HepG2 (cell line): ENCODE measurements around the gene SEMA3F. TPM values are rescaled to one million over a fixed set of nuclear protein-coding genes. Genes with fewer than 3 reads are reported as not detected.
A peak's percentile ranks its signal among the peaks of the same experiment; 100 is the strongest.

Experiments
- MXI1 ChIP-seq: IDR thresholded peaks from 3 replicates; pipeline ENCODE4 v1.6.1; 2012; ENCODE audit warnings: low read depth, low read length, inconsistent platforms, borderline replicate concordance
- polyA plus RNA-seq, 8 experiments: library from polyadenylated mRNA; depleted of rRNA in 3 of 8; stranded (reverse) in 7 of 8; unstranded in 1 of 8; fragments of >200 nt; fragmentation: Illumina TruSeq in 4 of 8; extraction: Trizol in 4 of 8; gene quantifications; 2 replicates each; pipeline versions ENCODE4 v1.2.1 to v1.2.3, GENCODE V29; 2011 to 2016; ENCODE audit warnings: low read depth in 4 of 8, missing spikeins in 1 of 8, mixed read lengths in 1 of 8; ENCODE audit not compliant: insufficient read depth in 1 of 8
- total RNA-seq, 5 experiments: library from RNA; depleted of rRNA; stranded (reverse); fragments of >200 nt; fragmentation: Illumina TruSeq; extraction: Trizol; gene quantifications; 2 replicates each; pipeline ENCODE4 v1.2.3, GENCODE V29; 2016; ENCODE audit warnings: low read depth in 1 of 5
- TF ChIP-seq, protein P1 (sequence below): IDR thresholded peaks from 2 replicates; pipeline ENCODE4 v1.6.1; 2016; ENCODE audit warnings: low read depth, missing genetic modification reagents, missing compliant biosample characterization
- TF ChIP-seq, protein P2 (sequence below): sonication (generic); formaldehyde crosslinking; IDR thresholded peaks from 2 replicates; pipeline ENCODE4 v1.9.0; 2021; ENCODE audit warnings: missing genetic modification reagents, borderline replicate concordance
- TF ChIP-seq, protein P3 (sequence below): sonication (generic); formaldehyde crosslinking; IDR thresholded peaks from 2 replicates; pipeline ENCODE4 v1.4.0; 2020; ENCODE audit warnings: missing genetic modification reagents
- TF ChIP-seq, protein P4 (sequence below): sonication (generic); formaldehyde crosslinking; conservative IDR thresholded peaks from 2 replicates; pipeline ENCODE4 v1.8.0; 2022; ENCODE audit warnings: low read depth, missing genetic modification reagents
- TF ChIP-seq, protein P5 (sequence below): sonication (generic); formaldehyde crosslinking; IDR thresholded peaks from one replicate; pipeline ENCODE4 v1.5.1; 2020; ENCODE audit warnings: mild to moderate bottlenecking, missing genetic modification reagents; ENCODE audit errors: not compliant biosample characterization

Gene SEMA3F
- total and polyA plus RNA-seq, 2 of the 13 experiments (the other 11 are each of a cell fraction or from before 2014, with no cell fraction given), result 7.6 to 17.2 TPM

DNA sequence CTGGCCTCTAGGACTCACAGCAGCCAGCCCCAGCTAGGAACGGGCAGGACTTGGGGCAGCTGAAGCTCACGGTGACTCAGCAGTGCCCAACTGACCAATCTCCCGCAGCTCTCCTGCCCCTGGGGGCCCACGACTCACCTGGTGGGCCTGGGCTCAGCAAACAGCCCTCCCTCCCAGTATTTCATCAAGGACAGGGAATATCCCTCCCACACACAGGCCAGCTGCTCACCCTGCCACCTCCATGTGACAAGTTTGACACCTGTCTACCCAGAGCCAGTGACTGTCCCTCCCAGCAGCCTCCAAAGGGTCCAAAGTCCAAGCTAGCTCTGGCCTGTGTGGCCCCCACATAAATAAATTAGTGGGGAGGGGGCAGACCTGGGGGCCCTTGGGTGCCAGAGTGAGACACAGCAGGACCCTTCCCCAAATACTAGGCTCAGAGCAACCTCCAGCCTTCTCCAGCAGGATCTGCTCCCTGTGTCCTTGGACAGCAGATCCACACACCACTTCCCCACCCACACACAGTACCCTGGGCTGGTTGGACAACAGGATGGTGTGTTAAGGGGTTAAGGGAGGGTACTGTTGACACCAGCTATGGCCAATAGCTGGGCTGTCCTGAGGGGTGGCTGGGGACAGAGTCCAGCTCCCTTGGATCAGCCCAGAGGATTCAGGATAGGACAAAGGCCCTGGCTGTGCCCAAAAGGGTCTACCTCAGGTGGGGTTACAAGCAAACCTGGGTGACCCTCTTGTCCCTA lies 40.6 kb downstream of the SEMA3F start (continued):
- TF ChIP-seq, protein P1, sequence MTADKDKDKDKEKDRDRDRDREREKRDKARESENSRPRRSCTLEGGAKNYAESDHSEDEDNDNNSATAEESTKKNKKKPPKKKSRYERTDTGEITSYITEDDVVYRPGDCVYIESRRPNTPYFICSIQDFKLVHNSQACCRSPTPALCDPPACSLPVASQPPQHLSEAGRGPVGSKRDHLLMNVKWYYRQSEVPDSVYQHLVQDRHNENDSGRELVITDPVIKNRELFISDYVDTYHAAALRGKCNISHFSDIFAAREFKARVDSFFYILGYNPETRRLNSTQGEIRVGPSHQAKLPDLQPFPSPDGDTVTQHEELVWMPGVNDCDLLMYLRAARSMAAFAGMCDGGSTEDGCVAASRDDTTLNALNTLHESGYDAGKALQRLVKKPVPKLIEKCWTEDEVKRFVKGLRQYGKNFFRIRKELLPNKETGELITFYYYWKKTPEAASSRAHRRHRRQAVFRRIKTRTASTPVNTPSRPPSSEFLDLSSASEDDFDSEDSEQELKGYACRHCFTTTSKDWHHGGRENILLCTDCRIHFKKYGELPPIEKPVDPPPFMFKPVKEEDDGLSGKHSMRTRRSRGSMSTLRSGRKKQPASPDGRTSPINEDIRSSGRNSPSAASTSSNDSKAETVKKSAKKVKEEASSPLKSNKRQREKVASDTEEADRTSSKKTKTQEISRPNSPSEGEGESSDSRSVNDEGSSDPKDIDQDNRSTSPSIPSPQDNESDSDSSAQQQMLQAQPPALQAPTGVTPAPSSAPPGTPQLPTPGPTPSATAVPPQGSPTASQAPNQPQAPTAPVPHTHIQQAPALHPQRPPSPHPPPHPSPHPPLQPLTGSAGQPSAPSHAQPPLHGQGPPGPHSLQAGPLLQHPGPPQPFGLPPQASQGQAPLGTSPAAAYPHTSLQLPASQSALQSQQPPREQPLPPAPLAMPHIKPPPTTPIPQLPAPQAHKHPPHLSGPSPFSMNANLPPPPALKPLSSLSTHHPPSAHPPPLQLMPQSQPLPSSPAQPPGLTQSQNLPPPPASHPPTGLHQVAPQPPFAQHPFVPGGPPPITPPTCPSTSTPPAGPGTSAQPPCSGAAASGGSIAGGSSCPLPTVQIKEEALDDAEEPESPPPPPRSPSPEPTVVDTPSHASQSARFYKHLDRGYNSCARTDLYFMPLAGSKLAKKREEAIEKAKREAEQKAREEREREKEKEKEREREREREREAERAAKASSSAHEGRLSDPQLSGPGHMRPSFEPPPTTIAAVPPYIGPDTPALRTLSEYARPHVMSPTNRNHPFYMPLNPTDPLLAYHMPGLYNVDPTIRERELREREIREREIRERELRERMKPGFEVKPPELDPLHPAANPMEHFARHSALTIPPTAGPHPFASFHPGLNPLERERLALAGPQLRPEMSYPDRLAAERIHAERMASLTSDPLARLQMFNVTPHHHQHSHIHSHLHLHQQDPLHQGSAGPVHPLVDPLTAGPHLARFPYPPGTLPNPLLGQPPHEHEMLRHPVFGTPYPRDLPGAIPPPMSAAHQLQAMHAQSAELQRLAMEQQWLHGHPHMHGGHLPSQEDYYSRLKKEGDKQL, result peak; percentile 71; the same call in 1 of the 2 replicates
- TF ChIP-seq MXI1, result peak; percentile 76; the same call in 1 of the 3 replicates
- TF ChIP-seq, protein P2, sequence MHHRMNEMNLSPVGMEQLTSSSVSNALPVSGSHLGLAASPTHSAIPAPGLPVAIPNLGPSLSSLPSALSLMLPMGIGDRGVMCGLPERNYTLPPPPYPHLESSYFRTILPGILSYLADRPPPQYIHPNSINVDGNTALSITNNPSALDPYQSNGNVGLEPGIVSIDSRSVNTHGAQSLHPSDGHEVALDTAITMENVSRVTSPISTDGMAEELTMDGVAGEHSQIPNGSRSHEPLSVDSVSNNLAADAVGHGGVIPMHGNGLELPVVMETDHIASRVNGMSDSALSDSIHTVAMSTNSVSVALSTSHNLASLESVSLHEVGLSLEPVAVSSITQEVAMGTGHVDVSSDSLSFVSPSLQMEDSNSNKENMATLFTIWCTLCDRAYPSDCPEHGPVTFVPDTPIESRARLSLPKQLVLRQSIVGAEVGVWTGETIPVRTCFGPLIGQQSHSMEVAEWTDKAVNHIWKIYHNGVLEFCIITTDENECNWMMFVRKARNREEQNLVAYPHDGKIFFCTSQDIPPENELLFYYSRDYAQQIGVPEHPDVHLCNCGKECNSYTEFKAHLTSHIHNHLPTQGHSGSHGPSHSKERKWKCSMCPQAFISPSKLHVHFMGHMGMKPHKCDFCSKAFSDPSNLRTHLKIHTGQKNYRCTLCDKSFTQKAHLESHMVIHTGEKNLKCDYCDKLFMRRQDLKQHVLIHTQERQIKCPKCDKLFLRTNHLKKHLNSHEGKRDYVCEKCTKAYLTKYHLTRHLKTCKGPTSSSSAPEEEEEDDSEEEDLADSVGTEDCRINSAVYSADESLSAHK (CRISPR knock-in tag), result no peak
- TF ChIP-seq, protein P3, sequence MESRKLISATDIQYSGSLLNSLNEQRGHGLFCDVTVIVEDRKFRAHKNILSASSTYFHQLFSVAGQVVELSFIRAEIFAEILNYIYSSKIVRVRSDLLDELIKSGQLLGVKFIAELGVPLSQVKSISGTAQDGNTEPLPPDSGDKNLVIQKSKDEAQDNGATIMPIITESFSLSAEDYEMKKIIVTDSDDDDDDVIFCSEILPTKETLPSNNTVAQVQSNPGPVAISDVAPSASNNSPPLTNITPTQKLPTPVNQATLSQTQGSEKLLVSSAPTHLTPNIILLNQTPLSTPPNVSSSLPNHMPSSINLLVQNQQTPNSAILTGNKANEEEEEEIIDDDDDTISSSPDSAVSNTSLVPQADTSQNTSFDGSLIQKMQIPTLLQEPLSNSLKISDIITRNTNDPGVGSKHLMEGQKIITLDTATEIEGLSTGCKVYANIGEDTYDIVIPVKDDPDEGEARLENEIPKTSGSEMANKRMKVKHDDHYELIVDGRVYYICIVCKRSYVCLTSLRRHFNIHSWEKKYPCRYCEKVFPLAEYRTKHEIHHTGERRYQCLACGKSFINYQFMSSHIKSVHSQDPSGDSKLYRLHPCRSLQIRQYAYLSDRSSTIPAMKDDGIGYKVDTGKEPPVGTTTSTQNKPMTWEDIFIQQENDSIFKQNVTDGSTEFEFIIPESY (CRISPR knock-in tag), result 0 out of 2 replicates have a peak, but pooled peaks have one; percentile 2
- TF ChIP-seq, protein P4, sequence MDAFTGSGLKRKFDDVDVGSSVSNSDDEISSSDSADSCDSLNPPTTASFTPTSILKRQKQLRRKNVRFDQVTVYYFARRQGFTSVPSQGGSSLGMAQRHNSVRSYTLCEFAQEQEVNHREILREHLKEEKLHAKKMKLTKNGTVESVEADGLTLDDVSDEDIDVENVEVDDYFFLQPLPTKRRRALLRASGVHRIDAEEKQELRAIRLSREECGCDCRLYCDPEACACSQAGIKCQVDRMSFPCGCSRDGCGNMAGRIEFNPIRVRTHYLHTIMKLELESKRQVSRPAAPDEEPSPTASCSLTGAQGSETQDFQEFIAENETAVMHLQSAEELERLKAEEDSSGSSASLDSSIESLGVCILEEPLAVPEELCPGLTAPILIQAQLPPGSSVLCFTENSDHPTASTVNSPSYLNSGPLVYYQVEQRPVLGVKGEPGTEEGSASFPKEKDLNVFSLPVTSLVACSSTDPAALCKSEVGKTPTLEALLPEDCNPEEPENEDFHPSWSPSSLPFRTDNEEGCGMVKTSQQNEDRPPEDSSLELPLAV (CRISPR knock-in tag), result no peak
- TF ChIP-seq, protein P5, sequence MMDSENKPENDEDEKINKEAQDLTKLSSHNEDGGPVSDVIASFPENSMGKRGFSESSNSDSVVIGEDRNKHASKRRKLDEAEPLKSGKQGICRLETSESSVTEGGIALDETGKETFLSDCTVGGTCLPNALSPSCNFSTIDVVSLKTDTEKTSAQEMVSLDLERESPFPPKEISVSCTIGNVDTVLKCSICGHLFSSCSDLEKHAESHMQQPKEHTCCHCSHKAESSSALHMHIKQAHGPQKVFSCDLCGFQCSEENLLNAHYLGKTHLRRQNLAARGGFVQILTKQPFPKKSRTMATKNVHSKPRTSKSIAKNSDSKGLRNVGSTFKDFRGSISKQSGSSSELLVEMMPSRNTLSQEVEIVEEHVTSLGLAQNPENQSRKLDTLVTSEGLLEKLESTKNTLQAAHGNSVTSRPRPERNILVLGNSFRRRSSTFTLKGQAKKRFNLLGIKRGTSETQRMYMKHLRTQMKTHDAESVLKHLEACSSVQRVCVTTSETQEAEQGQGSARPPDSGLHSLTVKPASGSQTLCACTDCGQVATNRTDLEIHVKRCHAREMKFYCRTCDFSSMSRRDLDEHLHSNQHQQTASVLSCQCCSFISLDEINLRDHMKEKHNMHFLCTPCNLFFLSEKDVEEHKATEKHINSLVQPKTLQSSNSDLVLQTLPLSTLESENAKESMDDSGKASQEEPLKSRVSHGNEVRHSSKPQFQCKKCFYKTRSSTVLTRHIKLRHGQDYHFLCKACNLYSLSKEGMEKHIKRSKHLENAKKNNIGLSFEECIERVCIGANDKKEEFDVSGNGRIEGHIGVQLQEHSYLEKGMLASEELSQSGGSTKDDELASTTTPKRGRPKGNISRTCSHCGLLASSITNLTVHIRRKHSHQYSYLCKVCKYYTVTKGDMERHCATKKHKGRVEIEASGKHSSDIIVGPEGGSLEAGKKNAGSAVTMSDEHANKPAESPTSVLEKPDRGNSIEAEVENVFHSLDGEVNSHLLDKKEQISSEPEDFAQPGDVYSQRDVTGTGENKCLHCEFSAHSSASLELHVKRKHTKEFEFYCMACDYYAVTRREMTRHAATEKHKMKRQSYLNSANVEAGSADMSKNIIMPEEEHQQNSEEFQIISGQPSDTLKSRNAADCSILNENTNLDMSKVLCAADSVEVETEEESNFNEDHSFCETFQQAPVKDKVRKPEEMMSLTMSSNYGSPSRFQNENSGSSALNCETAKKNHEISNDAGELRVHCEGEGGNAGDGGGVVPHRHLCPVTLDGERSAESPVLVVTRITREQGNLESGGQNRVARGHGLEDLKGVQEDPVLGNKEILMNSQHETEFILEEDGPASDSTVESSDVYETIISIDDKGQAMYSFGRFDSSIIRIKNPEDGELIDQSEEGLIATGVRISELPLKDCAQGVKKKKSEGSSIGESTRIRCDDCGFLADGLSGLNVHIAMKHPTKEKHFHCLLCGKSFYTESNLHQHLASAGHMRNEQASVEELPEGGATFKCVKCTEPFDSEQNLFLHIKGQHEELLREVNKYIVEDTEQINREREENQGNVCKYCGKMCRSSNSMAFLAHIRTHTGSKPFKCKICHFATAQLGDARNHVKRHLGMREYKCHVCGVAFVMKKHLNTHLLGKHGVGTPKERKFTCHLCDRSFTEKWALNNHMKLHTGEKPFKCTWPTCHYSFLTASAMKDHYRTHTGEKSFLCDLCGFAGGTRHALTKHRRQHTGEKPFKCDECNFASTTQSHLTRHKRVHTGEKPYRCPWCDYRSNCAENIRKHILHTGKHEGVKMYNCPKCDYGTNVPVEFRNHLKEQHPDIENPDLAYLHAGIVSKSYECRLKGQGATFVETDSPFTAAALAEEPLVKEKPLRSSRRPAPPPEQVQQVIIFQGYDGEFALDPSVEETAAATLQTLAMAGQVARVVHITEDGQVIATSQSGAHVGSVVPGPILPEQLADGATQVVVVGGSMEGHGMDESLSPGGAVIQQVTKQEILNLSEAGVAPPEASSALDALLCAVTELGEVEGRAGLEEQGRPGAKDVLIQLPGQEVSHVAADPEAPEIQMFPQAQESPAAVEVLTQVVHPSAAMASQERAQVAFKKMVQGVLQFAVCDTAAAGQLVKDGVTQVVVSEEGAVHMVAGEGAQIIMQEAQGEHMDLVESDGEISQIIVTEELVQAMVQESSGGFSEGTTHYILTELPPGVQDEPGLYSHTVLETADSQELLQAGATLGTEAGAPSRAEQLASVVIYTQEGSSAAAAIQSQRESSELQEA (CRISPR knock-in tag), result no peak
